SK-N-SH (cell line): ENCODE results near the gene MEGF8. TPM values are rescaled to one million over a fixed set of nuclear protein-coding genes. Genes with fewer than 3 reads are reported as not detected.
A peak's percentile ranks its signal among the peaks of the same experiment; 100 is the strongest.

Experiments used
- CTCF ChIA-PET: fragments of 300-600, 350-600 bp; formaldehyde crosslinking; extraction: SDS; loops from one replicate; lab custom pipeline; 2021; lab: Yijun Ruan, JAX
- POLR2A ChIA-PET: fragments of 350-600 bp; sonication (Branson Sonifier 250); formaldehyde crosslinking; extraction: SDS; loops from one replicate; lab custom pipeline; 2020; ENCODE audit warnings: antibody characterized with exemption, inconsistent platforms; lab: Yijun Ruan, JAX
- DNase-seq: peaks from one replicate; pipeline ENCODE4 v3.0.0; 2012
- H2AFZ ChIP-seq: fragments of 200-600 bp; sonication (generic); 2 replicates; pipeline ENCODE4 v1.8.1; 2016; ENCODE audit warnings: antibody characterized with exemption, mild to moderate bottlenecking, low read depth
- H3F3A ChIP-seq: fragments of 200-600 bp; sonication (generic); replicated peaks from 2 replicates; pipeline ENCODE3; 2016; ENCODE audit warnings: antibody characterized with exemption, mild to moderate bottlenecking; ENCODE audit not compliant: insufficient read depth
- H3K27ac ChIP-seq, 2 experiments: fragments of 200-500 bp in 1 of 2; fragments of 200-600 bp in 1 of 2; sonication (Bioruptor generic) in 1 of 2; sonication (generic), shearing (Covaris generic) in 1 of 2; 2 replicates each; pipeline versions ENCODE4 v1.5.1 to v1.6.1; 2014 to 2016; ENCODE audit warnings: low read depth in 2 of 2, inconsistent platforms in 1 of 2, low read length in 1 of 2, mild to moderate bottlenecking in 1 of 2, mixed read lengths in 1 of 2
- H3K27me3 ChIP-seq: fragments of 200-600 bp; sonication (generic), shearing (Covaris generic); 2 replicates; pipeline ENCODE4 v1.6.1; 2016; ENCODE audit warnings: mixed run types; ENCODE audit not compliant: insufficient read depth
- H3K36me3 ChIP-seq, 2 experiments: fragments of 200-500 bp in 1 of 2; fragments of 200-600 bp in 1 of 2; sonication (Bioruptor generic) in 1 of 2; sonication (generic) in 1 of 2; replicated peaks in 1 of 2; 2 replicates each; pipeline versions ENCODE3 to v1.5.1; 2014 to 2016; ENCODE audit warnings: low read length in 1 of 2, mild to moderate bottlenecking in 1 of 2; ENCODE audit not compliant: insufficient read depth in 2 of 2, control insufficient read depth in 1 of 2
- H3K4me1 ChIP-seq, 2 experiments: fragments of 200-500 bp in 1 of 2; fragments of 200-600 bp in 1 of 2; sonication (Bioruptor generic) in 1 of 2; sonication (generic), shearing (Covaris generic) in 1 of 2; 2 replicates each; pipeline versions ENCODE4 v1.5.1 to v1.6.1; 2014 to 2016; ENCODE audit warnings: low read depth in 1 of 2, low read length in 1 of 2, mixed run types in 1 of 2; ENCODE audit not compliant: insufficient read depth in 2 of 2, control insufficient read depth in 1 of 2
- H3K4me2 ChIP-seq: fragments of 200-600 bp; sonication (generic), shearing (Covaris generic); 2 replicates; pipeline ENCODE4 v1.6.1; 2017; ENCODE audit warnings: mixed run types
- H3K4me3 ChIP-seq, 2 experiments: fragments of 200-500 bp in 1 of 2; fragments of 200-600 bp in 1 of 2; sonication (Bioruptor generic) in 1 of 2; sonication (generic), shearing (Covaris generic) in 1 of 2; 2 replicates each; pipeline versions ENCODE4 v1.5.1 to v1.8.1; 2014 to 2016; ENCODE audit warnings: low read depth in 2 of 2, inconsistent platforms in 1 of 2, low read length in 1 of 2, mild to moderate bottlenecking in 1 of 2, mixed read lengths in 1 of 2, moderate library complexity in 1 of 2
- H3K79me2 ChIP-seq: fragments of 200-600 bp; sonication (generic); 2 replicates; pipeline ENCODE4 v1.8.1; 2017; ENCODE audit warnings: mild to moderate bottlenecking; ENCODE audit not compliant: insufficient read depth
- H3K9ac ChIP-seq: fragments of 200-600 bp; sonication (generic); 2 replicates; pipeline ENCODE4 v1.6.1; 2017; ENCODE audit warnings: mixed run types
- H3K9me2 ChIP-seq: fragments of 200-600 bp; sonication (generic); 2 replicates; pipeline ENCODE4 v1.6.1; 2017; ENCODE audit warnings: mixed run types
- H3K9me3 ChIP-seq: fragments of 200-600 bp; sonication (generic); 2 replicates; pipeline ENCODE4 v1.6.1; 2017; ENCODE audit warnings: mixed run types, mild to moderate bottlenecking, moderate library complexity
- H4K20me1 ChIP-seq: fragments of 200-600 bp; sonication (generic); 2 replicates; pipeline ENCODE4 v1.6.1; 2017; ENCODE audit warnings: mild to moderate bottlenecking, mixed run types; ENCODE audit not compliant: insufficient read depth
- CTCF ChIP-seq: fragments of 200-600 bp; sonication (generic); IDR thresholded peaks from 2 replicates; pipeline ENCODE4 v1.6.1; 2017; ENCODE audit warnings: antibody characterized with exemption, mild to moderate bottlenecking, moderate library complexity
- EP300 ChIP-seq, 2 experiments: IDR thresholded peaks; 2 replicates each; pipeline versions ENCODE4 v1.4.0 to v1.6.1; 2012; ENCODE audit warnings: borderline replicate concordance in 1 of 2, low read depth in 1 of 2, low read length in 1 of 2
- EZH2phosphoT487 ChIP-seq: fragments of 200-600 bp; sonication (generic); IDR thresholded peaks from 2 replicates; pipeline ENCODE4 v1.6.1; 2017; ENCODE audit warnings: low read depth, mixed run types, mild to moderate bottlenecking, antibody characterized with exemption, moderate library complexity, borderline replicate concordance
- NFIC ChIP-seq: IDR thresholded peaks from 2 replicates; pipeline ENCODE4 v1.4.0; 2012; ENCODE audit warnings: borderline replicate concordance
- NRF1 ChIP-seq: IDR thresholded peaks from 2 replicates; pipeline ENCODE4 v1.6.1; 2012; ENCODE audit warnings: low read depth, mild to moderate bottlenecking, low read length
- RAD21 ChIP-seq: IDR thresholded peaks from 2 replicates; pipeline ENCODE4 v1.6.1; 2012; ENCODE audit warnings: mild to moderate bottlenecking, low read length
- RFX5 ChIP-seq: IDR thresholded peaks from 2 replicates; pipeline ENCODE4 v1.6.1; 2012; ENCODE audit warnings: mild to moderate bottlenecking, improper control_type of control experiment, low read length
- TEAD4 ChIP-seq: IDR thresholded peaks from 2 replicates; pipeline ENCODE4 v1.4.0; 2012; ENCODE audit warnings: mild to moderate bottlenecking, borderline replicate concordance; ENCODE audit not compliant: insufficient read depth
- WGBS: methylation state at CpG from one replicate; pipeline ENCODE4 v1.1.6; 2017; ENCODE audit warnings: low lambda C conversion rate; 5-methylcytosine and 5-hydroxymethylcytosine counted together
- polyA plus RNA-seq, 3 experiments: library from polyadenylated mRNA; depleted of rRNA; stranded (reverse); fragments of >200 nt; gene quantifications; 2 replicates each; pipeline ENCODE4 v1.2.3, GENCODE V29; 2012
- TF ChIP-seq, protein P1 (sequence below): IDR thresholded peaks from 2 replicates; pipeline ENCODE4 v1.4.0; 2012; ENCODE audit warnings: low read depth, borderline replicate concordance

Gene MEGF8
- polyA plus RNA-seq, 1 of the 3 experiments (the other 2 are of a cell fraction), result 19.1 TPM

GRCh38 chr19:42281146-42281826, 44.1 kb upstream of the MEGF8 start:
- peaks cover 64% of the 10 kb centered on the region for H3K79me2 ChIP-seq
- TF ChIP-seq RFX5 (no peak), EZH2phosphoT487 (no peak), CTCF (no peak), NFIC (peak; percentile 62; the same call in 1 of the 2 replicates), TEAD4 (no peak), NRF1 (no peak), RAD21 (no peak), EP300 (IDR thresholded peaks at IDR 0.05; ENCODE audit: borderline replicate concordance in 1 of 2, low read depth in 1 of 2, low read length in 1 of 2) (no peak)
- TF ChIP-seq, protein P1, sequence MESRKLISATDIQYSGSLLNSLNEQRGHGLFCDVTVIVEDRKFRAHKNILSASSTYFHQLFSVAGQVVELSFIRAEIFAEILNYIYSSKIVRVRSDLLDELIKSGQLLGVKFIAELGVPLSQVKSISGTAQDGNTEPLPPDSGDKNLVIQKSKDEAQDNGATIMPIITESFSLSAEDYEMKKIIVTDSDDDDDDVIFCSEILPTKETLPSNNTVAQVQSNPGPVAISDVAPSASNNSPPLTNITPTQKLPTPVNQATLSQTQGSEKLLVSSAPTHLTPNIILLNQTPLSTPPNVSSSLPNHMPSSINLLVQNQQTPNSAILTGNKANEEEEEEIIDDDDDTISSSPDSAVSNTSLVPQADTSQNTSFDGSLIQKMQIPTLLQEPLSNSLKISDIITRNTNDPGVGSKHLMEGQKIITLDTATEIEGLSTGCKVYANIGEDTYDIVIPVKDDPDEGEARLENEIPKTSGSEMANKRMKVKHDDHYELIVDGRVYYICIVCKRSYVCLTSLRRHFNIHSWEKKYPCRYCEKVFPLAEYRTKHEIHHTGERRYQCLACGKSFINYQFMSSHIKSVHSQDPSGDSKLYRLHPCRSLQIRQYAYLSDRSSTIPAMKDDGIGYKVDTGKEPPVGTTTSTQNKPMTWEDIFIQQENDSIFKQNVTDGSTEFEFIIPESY, result 0 out of 2 replicates have a peak, but pooled peaks have one; percentile 20
- POLR2A ChIA-PET, result interaction anchor here (0.7 to 4.2 kb wide), 3 partner anchors 26 to 37 kb away, joined by 3 to 35 read pairs (median 5); partner anchors contain the start of gene ERF
- H3K4me1 ChIP-seq, result peaks cover 57 to 73% of the 10 kb centered on the region in 2 experiments
- peak overlapping the region; percentile 58 to 69 for H3K4me3 ChIP-seq
- no peak for DNase-seq
- no peaks in the 10 kb centered on the region for H3K27me3 ChIP-seq
- peak overlapping the region; percentile 97 for H3K4me2 ChIP-seq
- whole genome bisulfite sequencing, result 5% methylated on average over 16 of the region's 25 CpGs
- H3F3A ChIP-seq, result peaks cover 50% of the 10 kb centered on the region
- no peaks in the 10 kb centered on the region for H3K9me2 ChIP-seq
- H3K9ac ChIP-seq, result peak overlapping the region; percentile 65
- no peaks in the 10 kb centered on the region for H3K9me3 ChIP-seq
- H2AFZ ChIP-seq, result no peak overlapping the region
- CTCF ChIA-PET, result interaction anchor here (0.9 to 7.1 kb wide), 6 partner anchors 11 to 283 kb away, joined by 3 to 205 read pairs (median 4); partner anchors contain the start of gene GSK3A
- H3K27ac ChIP-seq, result peak overlapping the region; percentile 93 to 96
- peaks cover 17% of the 10 kb centered on the region; the same call in 1 of the 2 replicates for H4K20me1 ChIP-seq
- H3K36me3 ChIP-seq, result peaks cover 0 to 5% of the 10 kb centered on the region in 2 experiments
